WTC11 (cell line): ENCODE results near the gene NAGS.

Experiments used
- CTCF ChIP-seq: fragments of 200-600 bp; IDR thresholded peaks from 2 replicates; pipeline ENCODE4 v1.8.0; 2022; ENCODE audit warnings: antibody characterized with exemption
- TF ChIP-seq, protein P1 (sequence below): sonication (generic); formaldehyde crosslinking; IDR thresholded peaks from 2 replicates; pipeline ENCODE4 v1.8.1; 2023; ENCODE audit warnings: mild to moderate bottlenecking, missing genetic modification reagents

- TF ChIP-seq, protein P1, sequence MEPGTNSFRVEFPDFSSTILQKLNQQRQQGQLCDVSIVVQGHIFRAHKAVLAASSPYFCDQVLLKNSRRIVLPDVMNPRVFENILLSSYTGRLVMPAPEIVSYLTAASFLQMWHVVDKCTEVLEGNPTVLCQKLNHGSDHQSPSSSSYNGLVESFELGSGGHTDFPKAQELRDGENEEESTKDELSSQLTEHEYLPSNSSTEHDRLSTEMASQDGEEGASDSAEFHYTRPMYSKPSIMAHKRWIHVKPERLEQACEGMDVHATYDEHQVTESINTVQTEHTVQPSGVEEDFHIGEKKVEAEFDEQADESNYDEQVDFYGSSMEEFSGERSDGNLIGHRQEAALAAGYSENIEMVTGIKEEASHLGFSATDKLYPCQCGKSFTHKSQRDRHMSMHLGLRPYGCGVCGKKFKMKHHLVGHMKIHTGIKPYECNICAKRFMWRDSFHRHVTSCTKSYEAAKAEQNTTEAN (CRISPR knock-in tag) = no peak
- TF ChIP-seq CTCF = no peak
Observed at GRCh38 chr17:43987131-43988021, 17.0 kb upstream of the NAGS start.
